Activated CD8-positive, alpha-beta T cell treated with anti-CD3 and anti-CD28 coated beads for 36 hours (primary cell): ENCODE measurements around the gene TSEN15. TPM values are rescaled to one million over a fixed set of nuclear protein-coding genes. Genes with fewer than 3 reads are reported as not detected.
"Not testable (repeated sequence)": the region's sequence is repeated elsewhere in the genome, so short reads cannot be mapped to it uniquely, and the experiment has no call there.

Experiments
- ATAC-seq: fragments of 200-7000 bp; cut with Tn5 transposase; one replicate; pipeline ENCODE4 v1.10.0; 2021; ENCODE audit warnings: mild to moderate bottlenecking, moderate library complexity
- CTCF ChIA-PET: fragments of 350-600 bp; sonication (Branson Sonifier 250); formaldehyde crosslinking; loops from one replicate; lab custom pipeline; 2021; ENCODE audit warnings: antibody characterized with exemption; lab: Charles Lee
- POLR2A ChIA-PET: fragments of 350-600 bp; sonication (Branson Sonifier 250); formaldehyde crosslinking; loops from one replicate; lab custom pipeline; 2021; ENCODE audit warnings: antibody characterized with exemption; lab: Charles Lee
- DNase-seq: peaks from one replicate; pipeline ENCODE4 v3.0.0-alpha.2; 2020
- H3K27ac Mint-ChIP-seq: one replicate; pipeline ENCODE4 v1.8.0; 2021; ENCODE audit warnings: mild to moderate bottlenecking, mixed read lengths
- H3K27me3 Mint-ChIP-seq: one replicate; pipeline ENCODE4 v1.8.0; 2021; ENCODE audit warnings: mixed read lengths
- H3K36me3 Mint-ChIP-seq: one replicate; pipeline ENCODE4 v1.8.0; 2021; ENCODE audit warnings: low read depth, mixed read lengths
- H3K4me1 Mint-ChIP-seq: one replicate; pipeline ENCODE4 v1.8.0; 2021; ENCODE audit warnings: low read depth, mixed read lengths
- H3K4me3 Mint-ChIP-seq: one replicate; pipeline ENCODE4 v1.8.0; 2021; ENCODE audit warnings: mild to moderate bottlenecking, moderate library complexity, mixed read lengths
- H3K9me3 Mint-ChIP-seq: one replicate; pipeline ENCODE4 v1.8.0; 2021; ENCODE audit warnings: mixed read lengths
- CTCF ChIP-seq: fragments of 200-600 bp; IDR thresholded peaks from one replicate; pipeline ENCODE4 v1.8.0; 2022; ENCODE audit warnings: antibody characterized with exemption, mild to moderate bottlenecking
- intact Hi-C: fragments of 100-400 bp; cut with micrococcal nuclease; formaldehyde crosslinking; loops from one replicate; pipeline ENCODE4 v1.10.0; 2022
- total RNA-seq, 2 experiments: library from RNA; stranded (reverse); gene quantifications; one replicate each; pipeline ENCODE4 v1.2.3, GENCODE V29; 2021

Gene TSEN15
- total RNA-seq, 2 experiments from 2014 or later, result 48.2 to 49.1 TPM

GRCh38 chr1:184096005-184096404 is 44.5 kb downstream of the TSEN15 start:
- Mint-ChIP-seq H3K27me3 (no peaks in the 10 kb centered on the region), H3K36me3 (peaks cover 10% of the 10 kb centered on the region), H3K9me3 (no peaks in the 10 kb centered on the region), H3K4me1 (no peaks in the 10 kb centered on the region), H3K27ac (no peak overlapping the region), H3K4me3 (no peak overlapping the region)
- no peak for DNase-seq
- intact Hi-C loops, result no loop called here
- ATAC-seq, result no peak
- no peak for TF ChIP-seq CTCF
- CTCF ChIA-PET, result no interaction called here
- POLR2A ChIA-PET, result interaction anchor here (0.6 kb wide), 1 partner anchor 171 kb away, joined by 5 read pairs; no protein-coding TSS in a partner anchor

DNA sequence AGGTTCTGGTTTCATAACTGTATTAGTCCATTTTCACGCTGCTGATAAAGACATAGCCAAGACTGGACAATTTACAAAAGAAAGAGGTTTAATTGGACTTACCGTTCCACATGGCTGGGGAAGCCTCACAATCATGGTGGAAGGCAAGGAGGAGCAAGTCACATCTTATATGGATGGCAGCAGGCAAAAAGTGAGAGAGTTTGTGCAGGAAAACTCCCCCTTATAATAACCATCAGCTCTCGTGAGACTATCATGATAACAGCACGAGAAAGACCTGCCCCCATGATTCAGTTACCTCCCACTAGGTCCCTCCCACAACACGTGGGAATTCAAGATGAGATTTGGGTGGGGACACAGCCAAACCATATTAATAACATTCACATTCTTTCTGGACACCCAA is 45.0 kb downstream of the TSEN15 start:
- H3K36me3 Mint-ChIP-seq, result peaks cover 10% of the 10 kb centered on the region
- intact Hi-C loops, ATAC-seq, H3K27ac Mint-ChIP-seq, DNase-seq, H3K9me3 Mint-ChIP-seq, POLR2A ChIA-PET, H3K27me3 Mint-ChIP-seq, H3K4me1 Mint-ChIP-seq, H3K4me3 Mint-ChIP-seq, CTCF ChIA-PET: not testable (repeated sequence)

GRCh38 chr1:184101141-184101540 is 49.6 kb downstream of the TSEN15 start:
- H3K4me3 Mint-ChIP-seq, result no peak overlapping the region
- ATAC-seq, result no peak
- H3K27me3 Mint-ChIP-seq, result no peaks in the 10 kb centered on the region
- intact Hi-C loops, result no loop called here
- no peak for TF ChIP-seq CTCF
- DNase-seq, result no peak
- H3K4me1 Mint-ChIP-seq, result no peaks in the 10 kb centered on the region
- H3K9me3 Mint-ChIP-seq, result peaks cover 15% of the 10 kb centered on the region
- CTCF ChIA-PET, result no interaction called here
- H3K36me3 Mint-ChIP-seq, result peaks cover 26% of the 10 kb centered on the region
- POLR2A ChIA-PET, result no interaction called here
- no peak overlapping the region for H3K27ac Mint-ChIP-seq

DNA sequence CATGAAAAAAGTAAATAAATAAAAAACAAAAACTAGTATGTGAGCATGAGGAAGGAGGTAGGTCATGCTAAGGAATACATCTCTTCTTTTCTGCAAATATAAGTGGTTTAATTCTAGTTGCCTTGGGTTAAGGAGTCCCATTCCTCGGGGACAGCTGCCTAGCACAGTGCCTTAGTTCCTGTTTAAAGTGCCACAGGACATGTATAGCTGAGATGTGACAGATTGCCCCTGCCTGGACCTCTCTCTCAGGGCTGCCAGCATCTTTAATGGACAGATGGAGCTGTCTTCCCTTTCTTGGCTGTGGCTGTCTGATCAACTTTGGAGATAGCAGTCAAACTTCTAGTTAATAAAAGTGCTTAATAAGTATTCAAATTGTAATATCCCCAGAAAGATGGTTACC is 50.0 kb downstream of the TSEN15 start:
- no peak overlapping the region for H3K4me3 Mint-ChIP-seq
- no peak for TF ChIP-seq CTCF
- no peak for DNase-seq
- no peak for ATAC-seq
- H3K27ac Mint-ChIP-seq, result no peak overlapping the region
- intact Hi-C loops, result no loop called here
- peaks cover 19% of the 10 kb centered on the region for H3K9me3 Mint-ChIP-seq
- peaks cover 26% of the 10 kb centered on the region for H3K36me3 Mint-ChIP-seq
- ChIA-PET POLR2A (no interaction called here), CTCF (no interaction called here)
- no peaks in the 10 kb centered on the region for H3K27me3 Mint-ChIP-seq
- no peaks in the 10 kb centered on the region for H3K4me1 Mint-ChIP-seq

GRCh38 chr1:184110272-184111204 is 59.0 kb downstream of the TSEN15 start:
- ChIA-PET CTCF (no interaction called here), POLR2A (no interaction called here)
- ATAC-seq, result peak; percentile 64
- peaks cover 20% of the 10 kb centered on the region for H3K9me3 Mint-ChIP-seq
- H3K4me1 Mint-ChIP-seq, result peaks cover 6% of the 10 kb centered on the region
- H3K4me3 Mint-ChIP-seq, result no peak overlapping the region
- no peak for TF ChIP-seq CTCF
- intact Hi-C loops, result no loop called here
- no peak overlapping the region for H3K27ac Mint-ChIP-seq
- H3K27me3 Mint-ChIP-seq, result no peaks in the 10 kb centered on the region
- H3K36me3 Mint-ChIP-seq, result peaks cover 12% of the 10 kb centered on the region
- DNase-seq, result peak; percentile 19
